IMR-90 (cell line): ENCODE data around the gene CH25H. TPM values are rescaled to one million over a fixed set of nuclear protein-coding genes. Genes with fewer than 3 reads are reported as not detected.
A peak's percentile ranks its signal among the peaks of the same experiment; 100 is the strongest.

Source experiments
- ATAC-seq: fragments of 200-7000 bp; cut with Tn5 transposase; 2 replicates; pipeline ENCODE4 v1.9.1; 2020; ENCODE audit warnings: low read depth, mild to moderate bottlenecking, moderate library complexity
- BruUV-seq: library from RNA; stranded (reverse); fragments of 400-500 nt; replicated peaks from 2 replicates; lab custom pipeline; 2021; lab: Mats Ljungman, UMichigan
- CTCF ChIA-PET: fragments of 300-600 bp; formaldehyde crosslinking; extraction: SDS; loops from one replicate; lab custom pipeline; 2021; ENCODE audit warnings: antibody characterized with exemption; lab: Yijun Ruan, JAX
- POLR2A ChIA-PET: fragments of 300-600 bp; sonication (Branson Sonifier 250); formaldehyde crosslinking; loops from one replicate; lab custom pipeline; 2022; ENCODE audit warnings: antibody characterized with exemption; ENCODE audit not compliant: unreplicated experiment; lab: Charles Lee
- DNase-seq: peaks from one replicate; pipeline ENCODE4 v3.0.0; 2013
- H2AFZ ChIP-seq: replicated peaks from 2 replicates; pipeline ENCODE3; 2013; ENCODE audit warnings: low read length, mild to moderate bottlenecking; ENCODE audit not compliant: poor library complexity
- H2AK5ac ChIP-seq: 2 replicates; pipeline ENCODE4 v1.6.1; 2013; ENCODE audit warnings: low read depth, low read length, inconsistent platforms
- H2AK9ac ChIP-seq: replicated peaks from 2 replicates; pipeline ENCODE3; 2013; ENCODE audit warnings: mild to moderate bottlenecking, low read depth, low read length, moderate library complexity; ENCODE audit not compliant: poor library complexity
- H2BK120ac ChIP-seq: 2 replicates; pipeline ENCODE4 v1.6.1; 2013; ENCODE audit warnings: low read depth, low read length, inconsistent platforms
- H2BK15ac ChIP-seq: 3 replicates; pipeline ENCODE4 v1.6.1; 2013; ENCODE audit warnings: low read depth, low read length, inconsistent platforms
- H2BK20ac ChIP-seq: 2 replicates; pipeline ENCODE4 v1.6.1; 2013; ENCODE audit warnings: low read depth, mild to moderate bottlenecking, inconsistent platforms, low read length, moderate library complexity
- H2BK5ac ChIP-seq: 2 replicates; pipeline ENCODE4 v1.6.1; 2013; ENCODE audit warnings: mild to moderate bottlenecking, low read depth, low read length, inconsistent platforms; ENCODE audit not compliant: poor library complexity, severe bottlenecking
- H3K14ac ChIP-seq: replicated peaks from 2 replicates; pipeline ENCODE4 v1.6.1; 2013; ENCODE audit warnings: low read depth, low read length, inconsistent platforms
- H3K18ac ChIP-seq: 2 replicates; pipeline ENCODE4 v1.6.1; 2013; ENCODE audit warnings: low read depth, low read length, control low read depth
- H3K23ac ChIP-seq: 2 replicates; pipeline ENCODE4 v1.6.1; 2013; ENCODE audit warnings: low read depth, low read length, inconsistent platforms
- H3K27ac ChIP-seq: 2 replicates; pipeline ENCODE4 v1.5.1; 2013; ENCODE audit warnings: mild to moderate bottlenecking, control low read depth, low read length; ENCODE audit not compliant: insufficient read depth
- H3K27me3 ChIP-seq: 2 replicates; pipeline ENCODE4 v1.6.1; 2013; ENCODE audit warnings: low read length; ENCODE audit not compliant: control insufficient read depth, insufficient read depth
- H3K36me3 ChIP-seq: 2 replicates; pipeline ENCODE4 v1.6.1; 2013; ENCODE audit warnings: low read length, mixed read lengths; ENCODE audit not compliant: control insufficient read depth, insufficient read depth
- H3K4ac ChIP-seq: 2 replicates; pipeline ENCODE4 v1.6.1; 2013; ENCODE audit warnings: low read depth, low read length, inconsistent platforms
- H3K4me1 ChIP-seq: 2 replicates; pipeline ENCODE4 v1.6.1; 2013; ENCODE audit warnings: low read length, mixed read lengths; ENCODE audit not compliant: control insufficient read depth, insufficient read depth
- H3K4me2 ChIP-seq: 2 replicates; pipeline ENCODE4 v1.6.1; 2013; ENCODE audit warnings: low read depth, mild to moderate bottlenecking, control low read depth, low read length, moderate library complexity
- H3K4me3 ChIP-seq: 2 replicates; pipeline ENCODE4 v1.5.1; 2013; ENCODE audit warnings: low read depth, mild to moderate bottlenecking, control low read depth, low read length, moderate library complexity; ENCODE audit not compliant: insufficient read depth
- H3K56ac ChIP-seq: 2 replicates; pipeline ENCODE4 v1.6.1; 2013; ENCODE audit warnings: low read length, inconsistent platforms; ENCODE audit not compliant: insufficient read depth; ENCODE audit errors: extremely low read depth
- H3K79me1 ChIP-seq, 2 experiments: 2 replicates each; pipeline ENCODE4 v1.6.1; 2013; ENCODE audit warnings: low read length in 2 of 2, inconsistent platforms in 1 of 2, low read depth in 1 of 2
- H3K9ac ChIP-seq: 2 replicates; pipeline ENCODE4 v1.6.1; 2013; ENCODE audit warnings: low read depth, low read length, control low read depth
- H3K9me1 ChIP-seq: 2 replicates; pipeline ENCODE4 v1.6.1; 2013; ENCODE audit warnings: low read length, inconsistent platforms; ENCODE audit not compliant: insufficient read depth
- H3K9me3 ChIP-seq: 2 replicates; pipeline ENCODE4 v1.6.1; 2013; ENCODE audit warnings: low read length; ENCODE audit not compliant: control insufficient read depth, insufficient read depth
- H4K20me1 ChIP-seq: 2 replicates; pipeline ENCODE4 v1.6.1; 2013; ENCODE audit warnings: low read length, inconsistent platforms; ENCODE audit not compliant: insufficient read depth
- H4K5ac ChIP-seq: 2 replicates; pipeline ENCODE4 v1.6.1; 2013; ENCODE audit warnings: mild to moderate bottlenecking, low read depth, low read length, control low read depth
- H4K8ac ChIP-seq, 2 experiments: 2 replicates each; pipeline ENCODE4 v1.6.1; 2013; ENCODE audit warnings: low read depth in 2 of 2, low read length in 2 of 2, control low read depth in 1 of 2, inconsistent platforms in 1 of 2
- H4K91ac ChIP-seq: 2 replicates; pipeline ENCODE4 v1.6.1; 2013; ENCODE audit warnings: low read depth, low read length, inconsistent platforms; ENCODE audit not compliant: insufficient read depth
- ELK1 ChIP-seq: fragments of 150-350 bp; IDR thresholded peaks from 2 replicates; pipeline ENCODE4 v1.6.1; 2016; ENCODE audit warnings: low read depth, mild to moderate bottlenecking, low read length, moderate library complexity, borderline replicate concordance
- MAFK ChIP-seq: IDR thresholded peaks from 2 replicates; pipeline ENCODE4 v1.6.1; 2012; ENCODE audit warnings: low read depth, low read length, improper control_type of control experiment
- WGBS, 2 experiments: methylation state at CpG; one replicate each; pipeline versions ENCODE4 v1.1.5 to v1.1.7; 2013; ENCODE audit warnings: missing lambda C conversion rate in 2 of 2; ENCODE audit not compliant: insufficient read length in 1 of 2; ENCODE audit errors: extremely low coverage in 2 of 2; 5-methylcytosine and 5-hydroxymethylcytosine counted together
- dilution Hi-C: fragments of 300-500 bp; cut with HindIII; formaldehyde crosslinking; loops from one replicate; pipeline ENCODE4 v1.14.3; 2018; ENCODE audit warnings: low sequenced_read_pairs; ENCODE audit not compliant: unreplicated experiment
- in situ Hi-C: fragments of 300-500 bp; cut with MboI; formaldehyde crosslinking; loops from 3 replicates; pipeline ENCODE4 v1.14.3; 2019; ENCODE audit warnings: low sequenced_read_pairs, inconsistent platforms, mixed read lengths
- intact Hi-C: fragments of 100-400 bp; cut with micrococcal nuclease; formaldehyde crosslinking; loops from 2 replicates; pipeline ENCODE4 v1.10.0; 2022
- polyA plus RNA-seq, 3 experiments: library from polyadenylated mRNA; depleted of rRNA; stranded (reverse); fragments of >200 nt; gene quantifications; 2 replicates each; pipeline ENCODE4 v1.2.3, GENCODE V29; 2012; ENCODE audit warnings: low replicate concordance in 1 of 3
- total RNA-seq: library from RNA; depleted of rRNA; stranded (reverse); fragments of >200 nt; gene quantifications from 2 replicates; pipeline ENCODE4 v1.2.3, GENCODE V29; 2012

The CH25H gene
- total and polyA plus RNA-seq, 2 of the 4 experiments (the other 2 are of a cell fraction): 0.12 to 0.18 TPM

- Histone ChIP-seq H3K56ac (no peak overlapping the region), H3K27me3 (no peaks in the 10 kb centered on the region), H2AK5ac (no peak overlapping the region), H3K79me1 (no peaks in the 10 kb centered on the region), H2BK15ac (no peak overlapping the region), H3K23ac (no peak overlapping the region), H4K20me1 (no peaks in the 10 kb centered on the region), H3K4me3 (no peak overlapping the region), H3K4me2 (no peak overlapping the region), H3K27ac (no peak overlapping the region), H2BK120ac (no peak overlapping the region), H3K18ac (no peak overlapping the region), H3K4ac (no peak overlapping the region), H2BK5ac (no peak overlapping the region), H4K5ac (no peak overlapping the region), H3K4me1 (no peaks in the 10 kb centered on the region), H3K9me1 (no peaks in the 10 kb centered on the region), H4K8ac (no peak overlapping the region), H3K36me3 (no peaks in the 10 kb centered on the region), H2BK20ac (no peak overlapping the region), H3K14ac (no peak overlapping the region), H4K91ac (no peak overlapping the region), H2AK9ac (no peak overlapping the region), H3K9ac (no peak overlapping the region), H2AFZ (no peak overlapping the region), H3K9me3 (no peaks in the 10 kb centered on the region)
- no peak for ATAC-seq
- POLR2A ChIA-PET: interaction anchor here (0.5 kb wide), 1 partner anchor 30 kb away, joined by 4 read pairs; no protein-coding TSS in a partner anchor
- no TSS peak for BruUV-seq
- no CpG with 5 or more reads among the region's 1 CpG for whole genome bisulfite sequencing, 2 experiments
- intact Hi-C loops: no loop called here
- in situ Hi-C loops: loop anchor here (10.0 kb wide), 1 partner anchor 392 kb away; no protein-coding TSS in a partner anchor
- TF ChIP-seq ELK1: no peak
- TF ChIP-seq MAFK: 0 out of 2 replicates have a peak, but pooled peaks have one; percentile 15
- dilution Hi-C loops: no loop called here
- peak; percentile 29 for DNase-seq
- CTCF ChIA-PET: no interaction called here
These were observed 19.8 kb upstream of the CH25H start for GRCh38 chr10:89226891-89227290.
